ENCODE data around the gene KANSL1. TPM values are rescaled to one million over a fixed set of nuclear protein-coding genes. Genes with fewer than 3 reads are reported as not detected.

KANSL1 gene
- total RNA-seq, 1 donor from 2014 or later = 99.8 TPM

DNA sequence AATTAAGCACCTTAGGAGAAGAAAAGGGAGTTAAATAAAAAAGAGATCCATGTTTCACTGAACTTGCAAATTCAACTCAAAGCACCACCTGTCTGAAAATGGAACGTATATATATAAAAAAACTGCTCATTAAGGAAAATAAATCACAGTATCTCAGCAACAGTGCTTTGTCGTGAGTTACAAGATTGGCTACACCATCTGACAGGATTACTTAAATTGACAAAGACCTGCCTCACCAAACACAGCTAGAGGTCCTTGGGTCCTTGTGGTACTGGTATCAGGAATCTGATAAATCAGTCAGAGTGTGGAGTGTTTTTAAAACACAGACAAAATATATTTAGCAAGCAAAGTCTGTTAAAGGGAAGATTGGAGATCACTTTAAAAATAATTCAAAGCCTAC lies 63.9 kb downstream of the KANSL1 start:
- Mint-ChIP-seq H3K4me1 (ENCODE audit: low read depth, unreplicated experiment) (peaks cover 31% of the 10 kb centered on the region), H3K27me3 (ENCODE audit: low read depth, unreplicated experiment) (no peaks in the 10 kb centered on the region), H3K9me3 (ENCODE audit: unreplicated experiment) (no peaks in the 10 kb centered on the region), H3K27ac (ENCODE audit: unreplicated experiment) (no peak overlapping the region), H3K36me3 (ENCODE audit: low read depth, unreplicated experiment) (peaks cover 2% of the 10 kb centered on the region), H3K4me3 (ENCODE audit: unreplicated experiment) (no peak overlapping the region)
- FAIRE-seq (no peak), DNase-seq (ENCODE audit: low read depth) (no peak)
- H3K9me3 ChIP-seq (ENCODE audit: insufficient read depth, low read depth, low read length) = no peaks in the 10 kb centered on the region
- no peak overlapping the region for H3K4me2 ChIP-seq (ENCODE audit: low read length)
- no peak overlapping the region for H3K4me3 ChIP-seq (ENCODE audit: insufficient read depth, low read depth, low read length)
- H3K27me3 ChIP-seq (ENCODE audit: insufficient read depth, low read length) = no peaks in the 10 kb centered on the region
- no peak overlapping the region for H3K27ac ChIP-seq (ENCODE audit: low read depth, low read length)
- no peak overlapping the region for H3K9ac ChIP-seq (ENCODE audit: low read length)
- peaks cover 96% of the 10 kb centered on the region for H4K20me1 ChIP-seq (ENCODE audit: insufficient read depth, low read length)
- H3K79me2 ChIP-seq (ENCODE audit: insufficient read depth, low read length) = peaks cover 99% of the 10 kb centered on the region
- no peak overlapping the region for H2AFZ ChIP-seq (ENCODE audit: low read depth, low read length)
- H3K4me1 ChIP-seq (ENCODE audit: insufficient read depth, low read length) = peaks cover 11% of the 10 kb centered on the region
- H3K36me3 ChIP-seq (ENCODE audit: insufficient read depth, low read length) = no peaks in the 10 kb centered on the region
- TF ChIP-seq, protein P1, sequence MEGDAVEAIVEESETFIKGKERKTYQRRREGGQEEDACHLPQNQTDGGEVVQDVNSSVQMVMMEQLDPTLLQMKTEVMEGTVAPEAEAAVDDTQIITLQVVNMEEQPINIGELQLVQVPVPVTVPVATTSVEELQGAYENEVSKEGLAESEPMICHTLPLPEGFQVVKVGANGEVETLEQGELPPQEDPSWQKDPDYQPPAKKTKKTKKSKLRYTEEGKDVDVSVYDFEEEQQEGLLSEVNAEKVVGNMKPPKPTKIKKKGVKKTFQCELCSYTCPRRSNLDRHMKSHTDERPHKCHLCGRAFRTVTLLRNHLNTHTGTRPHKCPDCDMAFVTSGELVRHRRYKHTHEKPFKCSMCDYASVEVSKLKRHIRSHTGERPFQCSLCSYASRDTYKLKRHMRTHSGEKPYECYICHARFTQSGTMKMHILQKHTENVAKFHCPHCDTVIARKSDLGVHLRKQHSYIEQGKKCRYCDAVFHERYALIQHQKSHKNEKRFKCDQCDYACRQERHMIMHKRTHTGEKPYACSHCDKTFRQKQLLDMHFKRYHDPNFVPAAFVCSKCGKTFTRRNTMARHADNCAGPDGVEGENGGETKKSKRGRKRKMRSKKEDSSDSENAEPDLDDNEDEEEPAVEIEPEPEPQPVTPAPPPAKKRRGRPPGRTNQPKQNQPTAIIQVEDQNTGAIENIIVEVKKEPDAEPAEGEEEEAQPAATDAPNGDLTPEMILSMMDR (IDR thresholded peaks at IDR 0.05; ENCODE audit: insufficient read depth, low read depth, low read length) = no peak
- no peak for TF ChIP-seq EZH2 (IDR thresholded peaks at IDR 0.05; ENCODE audit: insufficient read depth, low read length)

GRCh38 chr17:46128453-46128852 lies 64.8 kb downstream of the KANSL1 start:
- no peak for DNase-seq (ENCODE audit: low read depth)
- FAIRE-seq = no peak
- no peak overlapping the region for H3K27ac Mint-ChIP-seq (ENCODE audit: unreplicated experiment)

DNA sequence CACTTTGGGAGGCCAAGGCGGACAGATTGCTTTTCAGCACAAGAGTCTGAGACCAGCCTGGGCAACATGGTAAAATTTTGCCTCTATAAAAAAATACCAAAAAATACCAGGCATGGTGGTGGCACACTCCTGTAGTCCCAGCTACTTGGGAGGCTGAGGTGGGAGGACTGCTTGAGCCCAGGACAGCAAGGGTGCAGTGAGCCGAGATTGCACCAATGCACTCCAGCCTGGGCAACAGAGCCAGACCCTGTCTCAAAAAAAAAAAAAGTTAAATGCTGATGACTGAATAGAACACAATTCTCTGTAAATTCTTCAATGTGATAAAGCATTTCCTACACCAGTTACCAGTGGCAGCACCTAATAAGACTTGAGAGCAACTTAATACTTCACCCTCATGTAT lies 65.7 kb downstream of the KANSL1 start:
- Histone ChIP-seq H3K36me3 (ENCODE audit: insufficient read depth, low read length) (no peaks in the 10 kb centered on the region), H4K20me1 (ENCODE audit: insufficient read depth, low read length) (peaks cover 95% of the 10 kb centered on the region), H2AFZ (ENCODE audit: low read depth, low read length) (no peak overlapping the region), H3K9me3 (ENCODE audit: insufficient read depth, low read depth, low read length) (no peaks in the 10 kb centered on the region), H3K79me2 (ENCODE audit: insufficient read depth, low read length) (peaks cover 99% of the 10 kb centered on the region), H3K4me3 (ENCODE audit: insufficient read depth, low read depth, low read length) (no peak overlapping the region), H3K4me2 (ENCODE audit: low read length) (no peak overlapping the region), H3K4me1 (ENCODE audit: insufficient read depth, low read length) (peaks cover 11% of the 10 kb centered on the region), H3K27me3 (ENCODE audit: insufficient read depth, low read length) (no peaks in the 10 kb centered on the region), H3K9ac (ENCODE audit: low read length) (no peak overlapping the region), H3K27ac (ENCODE audit: low read depth, low read length) (no peak overlapping the region)
- Mint-ChIP-seq H3K27ac (ENCODE audit: unreplicated experiment) (no peak overlapping the region), H3K4me1 (ENCODE audit: low read depth, unreplicated experiment) (peaks cover 38% of the 10 kb centered on the region), H3K27me3 (ENCODE audit: low read depth, unreplicated experiment) (no peaks in the 10 kb centered on the region), H3K9me3 (ENCODE audit: unreplicated experiment) (no peaks in the 10 kb centered on the region), H3K36me3 (ENCODE audit: low read depth, unreplicated experiment) (no peaks in the 10 kb centered on the region), H3K4me3 (ENCODE audit: unreplicated experiment) (no peak overlapping the region)
- TF ChIP-seq, protein P1 (IDR thresholded peaks at IDR 0.05; ENCODE audit: insufficient read depth, low read depth, low read length) = no peak
- TF ChIP-seq EZH2 (IDR thresholded peaks at IDR 0.05; ENCODE audit: insufficient read depth, low read length) = no peak
- DNase-seq (ENCODE audit: low read depth) (no peak), FAIRE-seq (no peak)

More at GRCh38 chr17:46128453-46128852, 64.8 kb downstream of the KANSL1 start:
- Mint-ChIP-seq H3K36me3 (ENCODE audit: low read depth, unreplicated experiment) (peaks cover 2% of the 10 kb centered on the region), H3K4me3 (ENCODE audit: unreplicated experiment) (peak overlapping the region; percentile 2), H3K4me1 (ENCODE audit: low read depth, unreplicated experiment) (peaks cover 34% of the 10 kb centered on the region), H3K9me3 (ENCODE audit: unreplicated experiment) (no peaks in the 10 kb centered on the region), H3K27me3 (ENCODE audit: low read depth, unreplicated experiment) (no peaks in the 10 kb centered on the region)
- Histone ChIP-seq H3K79me2 (ENCODE audit: insufficient read depth, low read length) (peaks cover 99% of the 10 kb centered on the region), H2AFZ (ENCODE audit: low read depth, low read length) (no peak overlapping the region), H3K27ac (ENCODE audit: low read depth, low read length) (no peak overlapping the region), H3K36me3 (ENCODE audit: insufficient read depth, low read length) (no peaks in the 10 kb centered on the region), H3K9ac (ENCODE audit: low read length) (no peak overlapping the region), H3K4me3 (ENCODE audit: insufficient read depth, low read depth, low read length) (no peak overlapping the region), H3K27me3 (ENCODE audit: insufficient read depth, low read length) (no peaks in the 10 kb centered on the region), H4K20me1 (ENCODE audit: insufficient read depth, low read length) (peaks cover 98% of the 10 kb centered on the region), H3K4me1 (ENCODE audit: insufficient read depth, low read length) (peaks cover 11% of the 10 kb centered on the region), H3K9me3 (ENCODE audit: insufficient read depth, low read depth, low read length) (no peaks in the 10 kb centered on the region), H3K4me2 (ENCODE audit: low read length) (no peak overlapping the region)
- TF ChIP-seq EZH2 (IDR thresholded peaks at IDR 0.05; ENCODE audit: insufficient read depth, low read length) = no peak
- TF ChIP-seq, protein P1 (IDR thresholded peaks at IDR 0.05; ENCODE audit: insufficient read depth, low read depth, low read length) = no peak
